HEK293T (cell line): ENCODE measurements around the gene KCNK5.

Experiments
- CTCF ChIA-PET: fragments of 350-600 bp; formaldehyde crosslinking; extraction: SDS; loops from one replicate; lab custom pipeline; 2021; ENCODE audit warnings: antibody characterized with exemption, inconsistent platforms; lab: Yijun Ruan, JAX
- POLR2A ChIA-PET: fragments of 350-600 bp; formaldehyde crosslinking; extraction: SDS; loops from one replicate; lab custom pipeline; 2020; ENCODE audit warnings: antibody characterized with exemption, inconsistent platforms; lab: Yijun Ruan, JAX
- DNase-seq: peaks from one replicate; pipeline ENCODE4 v3.0.0; 2012; ENCODE audit warnings: mixed read lengths; ENCODE audit errors: extremely low spot score
- ARNT ChIP-seq: fragments of 450-650 bp; IDR thresholded peaks from 2 replicates; pipeline ENCODE4 v1.6.1; 2017; ENCODE audit warnings: mild to moderate bottlenecking
- BHLHE40 ChIP-seq: fragments of 450-650 bp; IDR thresholded peaks from 2 replicates; pipeline ENCODE4 v1.6.1; 2016; ENCODE audit warnings: mild to moderate bottlenecking, moderate library complexity, borderline replicate concordance
- CTBP1 ChIP-seq: fragments of 450-650 bp; IDR thresholded peaks from 2 replicates; pipeline ENCODE4 v1.6.1; 2016; ENCODE audit warnings: borderline replicate concordance
- ELF4 ChIP-seq: fragments of 450-650 bp; IDR thresholded peaks from 2 replicates; pipeline ENCODE4 v1.6.1; 2017; ENCODE audit warnings: antibody characterized with exemption
- FOXA1 ChIP-seq: fragments of 450-650 bp; IDR thresholded peaks from 2 replicates; pipeline ENCODE4 v1.6.1; 2016; ENCODE audit warnings: mild to moderate bottlenecking
- FOXK2 ChIP-seq: fragments of 450-650 bp; IDR thresholded peaks from 2 replicates; pipeline ENCODE4 v1.6.1; 2016; ENCODE audit warnings: mild to moderate bottlenecking
- FOXM1 ChIP-seq: fragments of 450-650 bp; IDR thresholded peaks from 2 replicates; pipeline ENCODE4 v1.6.1; 2017; ENCODE audit warnings: mild to moderate bottlenecking, borderline replicate concordance
- HDGF ChIP-seq: fragments of 450-650 bp; IDR thresholded peaks from 2 replicates; pipeline ENCODE4 v1.6.1; 2017; ENCODE audit warnings: antibody characterized with exemption, borderline replicate concordance
- L3MBTL2 ChIP-seq: fragments of 450-650 bp; conservative IDR thresholded peaks from 2 replicates; pipeline ENCODE4 v1.6.1; 2016; ENCODE audit warnings: mild to moderate bottlenecking
- LEF1 ChIP-seq: fragments of 450-650 bp; IDR thresholded peaks from 2 replicates; pipeline ENCODE4 v1.6.1; 2017; ENCODE audit warnings: mild to moderate bottlenecking, borderline replicate concordance
- NFRKB ChIP-seq: fragments of 450-650 bp; IDR thresholded peaks from 2 replicates; pipeline ENCODE4 v1.6.1; 2016; ENCODE audit warnings: mild to moderate bottlenecking, moderate library complexity
- SP1 ChIP-seq: fragments of 450-650 bp; IDR thresholded peaks from 2 replicates; pipeline ENCODE4 v1.6.1; 2017
- SUZ12 ChIP-seq: fragments of 450-650 bp; IDR thresholded peaks from 2 replicates; pipeline ENCODE4 v1.6.1; 2016; ENCODE audit warnings: mild to moderate bottlenecking
- TARDBP ChIP-seq: fragments of 450-650 bp; IDR thresholded peaks from 2 replicates; pipeline ENCODE4 v1.6.1; 2016
- ZNF384 ChIP-seq: fragments of 450-650 bp; IDR thresholded peaks from 2 replicates; pipeline ENCODE4 v1.6.1; 2016
- TF ChIP-seq, protein P1 (sequence below): fragments of 450-650 bp; IDR thresholded peaks from 2 replicates; pipeline ENCODE4 v1.6.1; 2016

KCNK5 gene

DNA sequence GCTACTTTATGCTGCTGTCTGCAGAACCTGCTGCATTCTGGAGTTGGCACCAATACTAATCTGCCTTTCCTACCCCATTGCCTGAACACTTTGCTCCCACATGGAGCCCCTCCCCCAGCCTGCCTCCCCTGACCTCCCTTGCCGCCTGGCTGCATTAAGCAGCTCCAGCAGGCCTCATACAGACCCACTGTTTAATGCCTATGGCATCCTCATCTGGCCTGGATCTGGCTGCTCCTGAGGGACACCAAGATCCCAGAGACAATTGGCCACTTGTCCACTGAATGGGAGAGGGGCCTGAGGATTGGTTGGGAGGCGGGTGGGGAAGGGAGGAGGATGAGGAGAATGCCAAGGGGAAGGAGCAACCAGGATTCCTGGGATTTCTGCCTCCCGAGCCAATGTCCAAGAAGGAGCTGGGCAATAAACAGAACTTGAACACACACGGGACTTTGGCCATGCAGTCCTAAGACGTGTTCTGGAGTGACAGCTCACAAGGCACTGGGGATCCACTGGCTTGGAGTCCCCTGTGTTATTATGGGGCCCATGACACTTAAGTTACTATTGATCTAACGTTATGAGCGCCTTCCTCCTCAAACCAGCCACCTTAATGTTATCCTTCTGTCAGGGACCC, 10.4 kb upstream of the KCNK5 start:
- CTCF ChIA-PET, result interaction anchor here (1.3 to 2.0 kb wide), 2 partner anchors 10 to 11 kb away, joined by 3 to 10 read pairs; no protein-coding TSS in a partner anchor
- POLR2A ChIA-PET, result no interaction called here
- no peak for TF ChIP-seq HDGF
- no peak for TF ChIP-seq CTBP1
- TF ChIP-seq SUZ12, result no peak
- no peak for TF ChIP-seq L3MBTL2
- DNase-seq, result no peak

DNA sequence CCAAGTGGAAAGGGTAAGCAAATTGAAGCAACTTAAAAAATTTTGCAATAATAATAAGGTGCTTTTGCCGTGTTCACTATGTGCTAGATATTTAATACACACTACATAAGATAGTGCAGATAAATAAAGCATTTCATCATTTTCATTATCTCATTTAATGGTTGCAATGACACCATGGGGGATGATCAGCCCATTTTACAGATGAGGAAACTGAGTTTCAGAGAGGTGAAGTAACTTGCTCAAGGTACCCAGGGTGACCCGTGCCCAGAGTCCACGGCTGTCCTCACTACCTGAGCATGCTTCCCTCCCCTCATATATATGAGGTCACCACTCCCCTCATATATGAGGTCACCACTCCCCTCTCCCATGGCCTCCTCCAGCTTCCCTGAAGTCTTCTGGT, 7.5 kb upstream of the KCNK5 start:
- ChIA-PET CTCF (no interaction called here), POLR2A (no interaction called here)
- no peak for DNase-seq
- TF ChIP-seq LEF1 (no peak), BHLHE40 (no peak), SUZ12 (no peak), ZNF384 (no peak), FOXK2 (no peak), FOXA1 (no peak), SP1 (no peak), TARDBP (no peak), ARNT (no peak), HDGF (no peak), FOXM1 (no peak), CTBP1 (no peak), L3MBTL2 (no peak)

GRCh38 chr6:39233333-39233732, 4.1 kb upstream of the KCNK5 start:
- CTCF ChIA-PET, result no interaction called here
- POLR2A ChIA-PET, result no interaction called here

GRCh38 chr6:39231521-39232243, 2.4 kb upstream of the KCNK5 start:
- no peak for DNase-seq
- TF ChIP-seq FOXA1, result no peak
- no peak for TF ChIP-seq TARDBP
- TF ChIP-seq NFRKB, result no peak
- TF ChIP-seq SUZ12, result no peak
- TF ChIP-seq HDGF, result no peak
- no peak for TF ChIP-seq SP1
- ChIA-PET CTCF (no interaction called here), POLR2A (no interaction called here)

More at GRCh38 chr6:39233333-39233732, 4.1 kb upstream of the KCNK5 start:
- TF ChIP-seq FOXK2 (no peak), LEF1 (no peak), NFRKB (no peak), ELF4 (no peak), BHLHE40 (no peak), FOXM1 (no peak), HDGF (no peak), SP1 (no peak)
- TF ChIP-seq, protein P1, sequence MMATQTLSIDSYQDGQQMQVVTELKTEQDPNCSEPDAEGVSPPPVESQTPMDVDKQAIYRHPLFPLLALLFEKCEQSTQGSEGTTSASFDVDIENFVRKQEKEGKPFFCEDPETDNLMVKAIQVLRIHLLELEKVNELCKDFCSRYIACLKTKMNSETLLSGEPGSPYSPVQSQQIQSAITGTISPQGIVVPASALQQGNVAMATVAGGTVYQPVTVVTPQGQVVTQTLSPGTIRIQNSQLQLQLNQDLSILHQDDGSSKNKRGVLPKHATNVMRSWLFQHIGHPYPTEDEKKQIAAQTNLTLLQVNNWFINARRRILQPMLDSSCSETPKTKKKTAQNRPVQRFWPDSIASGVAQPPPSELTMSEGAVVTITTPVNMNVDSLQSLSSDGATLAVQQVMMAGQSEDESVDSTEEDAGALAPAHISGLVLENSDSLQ, result no peak
- no peak for DNase-seq

DNA sequence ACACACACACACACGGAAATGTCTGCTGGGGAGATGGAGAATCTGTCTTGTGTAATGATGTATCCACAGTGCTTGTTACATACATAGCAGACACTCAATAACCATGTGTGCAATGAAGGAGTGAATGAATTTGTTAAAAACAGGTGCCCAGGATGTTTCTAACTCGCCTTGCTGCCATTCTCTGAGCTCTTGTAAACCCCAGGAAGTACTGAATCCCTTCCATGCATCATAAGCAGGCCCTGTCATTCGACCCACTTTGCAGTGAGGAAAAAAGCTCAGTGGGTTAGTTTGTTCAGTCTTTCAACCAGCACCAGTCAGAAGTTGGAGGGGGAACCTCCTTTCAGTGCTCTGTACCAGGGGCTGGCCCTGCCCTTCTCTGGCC, 1.4 kb upstream of the KCNK5 start:
- no peak for DNase-seq
- ChIA-PET CTCF (interaction anchor here (1.1 to 1.2 kb wide), 2 partner anchors 9 to 72 kb away, joined by 5 to 10 read pairs; no protein-coding TSS in a partner anchor), POLR2A (interaction anchor here (0.9 to 2.3 kb wide), 2 partner anchors 10 to 14 kb away, joined by 3 to 7 read pairs; no protein-coding TSS in a partner anchor)
- TF ChIP-seq HDGF, result no peak
- TF ChIP-seq FOXM1, result no peak
- TF ChIP-seq BHLHE40, result no peak
- TF ChIP-seq FOXA1, result no peak
- no peak for TF ChIP-seq TARDBP
- TF ChIP-seq LEF1, result no peak

DNA sequence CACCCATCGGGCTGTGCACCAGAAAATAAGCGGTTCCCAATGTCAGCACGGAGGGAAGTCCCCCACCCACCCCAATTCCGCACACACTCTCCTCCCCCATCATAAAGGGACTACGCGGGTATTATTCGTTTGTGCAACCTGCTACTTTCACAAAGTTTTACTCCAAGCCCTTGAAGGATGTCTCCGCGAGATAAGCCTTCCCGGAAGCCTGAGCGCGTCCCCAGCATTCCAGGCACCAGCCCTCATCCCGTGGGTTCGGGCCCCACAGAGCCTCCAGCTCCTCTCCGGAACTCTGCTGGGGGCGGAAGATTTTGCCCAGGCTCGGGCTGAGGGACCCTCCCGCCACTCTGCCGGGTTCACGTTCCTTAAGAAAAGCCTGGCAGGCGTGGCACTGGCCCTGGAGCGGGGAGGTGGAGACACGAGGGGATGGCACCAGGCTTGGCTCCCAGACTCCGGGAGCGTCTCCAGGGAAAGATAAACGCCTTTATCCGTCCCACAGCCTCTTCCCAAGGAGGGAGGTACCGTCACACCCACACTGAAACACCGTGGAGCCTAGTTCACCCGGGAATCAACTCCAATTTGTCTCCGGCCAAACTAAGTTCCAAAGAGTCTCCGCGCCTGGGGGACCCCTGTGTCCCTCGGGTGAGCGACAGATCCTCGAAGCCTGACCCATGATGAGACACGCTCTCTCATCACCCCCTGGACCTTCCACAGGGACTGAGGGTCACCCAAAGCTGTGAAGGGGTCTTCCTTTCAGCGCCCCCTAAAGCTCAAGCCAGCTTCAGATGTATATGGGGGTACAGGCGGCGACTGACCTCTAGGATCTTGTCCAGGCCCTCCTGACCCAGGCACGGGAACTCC, 934 bp downstream of the KCNK5 start:
- TF ChIP-seq FOXM1 (no peak), ZNF384 (no peak), TARDBP (no peak), HDGF (no peak), SUZ12 (no peak), LEF1 (no peak; the same call in 1 of the 2 replicates), SP1 (no peak), CTBP1 (no peak), ARNT (no peak), L3MBTL2 (no peak), NFRKB (no peak), BHLHE40 (no peak), ELF4 (no peak), FOXA1 (no peak), FOXK2 (no peak)
- TF ChIP-seq, protein P1, result no peak
- ChIA-PET CTCF (interaction anchor here (0.8 to 1.1 kb wide), 3 partner anchors 11 to 75 kb away, joined by 3 to 4 read pairs (median 3); no protein-coding TSS in a partner anchor), POLR2A (interaction anchor here (2.2 to 2.3 kb wide), 2 partner anchors 9 to 12 kb away, joined by 7 to 12 read pairs; no protein-coding TSS in a partner anchor)
- no peak for DNase-seq
